T-helper 2 cell (primary cell): ENCODE data around the gene ZNF775.
A peak's percentile ranks its signal among the peaks of the same experiment; 100 is the strongest.

Experiments
- DNase-seq, 5 experiments: peaks; one replicate each; pipeline versions ENCODE4 v3.0.0 to v3.0.0-alpha.2; 2012 to 2022

The ZNF775 gene

GRCh38 chr7:150401424-150401790 lies 22.3 kb downstream of the ZNF775 start:
- DNase-seq, result no peak

DNA sequence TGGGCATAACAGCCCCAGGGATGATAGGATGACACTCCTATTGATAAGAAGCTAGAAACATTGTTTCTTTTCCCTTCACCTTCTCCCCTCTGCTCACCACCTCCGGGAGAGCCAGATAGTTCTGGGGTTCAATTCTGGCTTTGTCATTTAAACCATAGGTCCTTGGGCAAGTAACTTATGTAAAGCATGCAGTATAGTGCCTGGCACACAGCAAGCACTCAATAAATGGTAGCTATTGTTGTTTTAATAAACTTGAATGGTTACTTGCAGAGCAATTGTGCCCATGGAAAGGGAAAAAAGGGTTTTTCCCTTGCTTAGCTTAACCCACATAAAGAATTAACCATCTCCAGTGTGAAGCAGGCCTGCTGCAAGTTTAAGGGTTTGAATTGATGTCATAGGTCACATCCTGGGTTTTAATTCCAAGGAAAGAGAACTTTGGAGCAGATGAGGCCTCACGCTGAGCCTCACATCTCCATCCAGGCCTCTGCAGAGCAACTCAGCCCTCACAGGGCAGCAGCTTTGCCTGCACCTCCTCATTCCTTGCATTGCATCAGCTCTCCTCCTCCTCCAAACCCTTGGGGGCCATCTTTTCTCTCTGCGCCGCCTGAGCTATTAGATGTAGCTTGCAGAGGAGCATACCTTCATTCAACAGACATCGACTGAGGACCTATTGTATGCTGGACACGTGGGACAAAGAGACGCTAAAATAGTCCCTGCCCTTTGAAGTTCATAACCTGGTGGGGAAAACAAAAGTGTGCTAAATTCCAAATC lies 22.9 kb downstream of the ZNF775 start:
- no peak for DNase-seq

- DNase-seq, result no peak
Measured at GRCh38 chr7:150402671-150403321, 23.7 kb downstream of the ZNF775 start.

- DNase-seq, result no peak
Measured at GRCh38 chr7:150403376-150404171, 24.4 kb downstream of the ZNF775 start.

- DNase-seq, result peak in 1 of 5 experiments; percentile 18
Measured at GRCh38 chr7:150404172-150404804, 25.2 kb downstream of the ZNF775 start.

DNA sequence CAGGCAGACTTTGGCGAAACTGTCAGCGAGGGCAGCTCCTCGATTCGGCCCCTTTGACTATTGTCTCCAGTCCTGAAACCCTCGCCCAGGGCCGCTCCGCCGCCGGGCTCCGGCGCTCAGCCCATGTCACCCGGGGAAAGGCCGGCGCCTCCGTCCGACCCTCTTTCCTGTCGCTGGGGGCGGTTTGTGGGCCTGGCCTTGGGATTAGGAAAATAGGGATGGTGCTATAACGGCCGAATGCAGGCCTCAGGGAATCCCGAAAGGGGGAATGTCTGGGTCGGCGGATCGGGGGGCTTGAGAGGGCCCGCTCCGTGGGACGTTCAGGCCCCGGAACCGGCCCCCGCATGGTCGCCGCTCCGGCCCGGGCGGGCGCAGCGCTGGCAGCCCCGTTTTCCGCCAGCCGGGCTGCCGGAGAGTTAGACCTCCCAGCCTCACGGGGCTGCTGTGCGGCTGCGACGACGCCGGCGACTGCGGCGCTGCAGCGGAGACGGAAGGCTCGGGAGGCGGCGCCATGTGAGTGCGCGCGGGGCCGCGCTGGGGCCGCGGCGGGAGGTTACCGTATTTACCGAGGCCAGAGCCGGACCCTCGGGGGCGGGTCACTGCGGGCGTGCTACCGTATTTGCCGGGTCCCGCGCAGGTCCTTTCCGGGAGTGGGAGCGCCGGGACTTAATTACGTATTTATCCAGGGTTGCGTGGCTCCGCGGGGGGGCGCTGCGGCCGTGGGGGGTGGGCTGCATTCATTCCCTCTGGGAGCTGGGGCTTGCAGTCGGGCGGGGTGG lies 25.9 kb downstream of the ZNF775 start:
- peak; percentile 48 to 90 (median 66) for DNase-seq

GRCh38 chr7:150405584-150406311 lies 26.6 kb downstream of the ZNF775 start:
- peak in 1 of 5 experiments; percentile 14 for DNase-seq

DNA sequence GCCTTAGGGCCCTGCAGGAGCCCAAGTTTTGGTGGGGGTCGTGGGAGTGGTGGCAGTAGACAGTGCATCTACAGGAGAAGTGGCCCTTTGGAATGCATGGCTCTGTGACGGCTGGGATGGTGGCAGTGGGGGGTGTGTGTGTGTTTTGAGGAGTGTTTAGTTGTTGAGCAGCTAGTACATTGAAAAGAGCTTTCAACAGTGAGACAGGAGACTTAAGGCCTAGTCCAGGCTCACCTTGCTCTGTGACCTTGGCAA lies 27.1 kb downstream of the ZNF775 start:
- DNase-seq, result peak in 1 of 5 experiments; percentile 32

DNA sequence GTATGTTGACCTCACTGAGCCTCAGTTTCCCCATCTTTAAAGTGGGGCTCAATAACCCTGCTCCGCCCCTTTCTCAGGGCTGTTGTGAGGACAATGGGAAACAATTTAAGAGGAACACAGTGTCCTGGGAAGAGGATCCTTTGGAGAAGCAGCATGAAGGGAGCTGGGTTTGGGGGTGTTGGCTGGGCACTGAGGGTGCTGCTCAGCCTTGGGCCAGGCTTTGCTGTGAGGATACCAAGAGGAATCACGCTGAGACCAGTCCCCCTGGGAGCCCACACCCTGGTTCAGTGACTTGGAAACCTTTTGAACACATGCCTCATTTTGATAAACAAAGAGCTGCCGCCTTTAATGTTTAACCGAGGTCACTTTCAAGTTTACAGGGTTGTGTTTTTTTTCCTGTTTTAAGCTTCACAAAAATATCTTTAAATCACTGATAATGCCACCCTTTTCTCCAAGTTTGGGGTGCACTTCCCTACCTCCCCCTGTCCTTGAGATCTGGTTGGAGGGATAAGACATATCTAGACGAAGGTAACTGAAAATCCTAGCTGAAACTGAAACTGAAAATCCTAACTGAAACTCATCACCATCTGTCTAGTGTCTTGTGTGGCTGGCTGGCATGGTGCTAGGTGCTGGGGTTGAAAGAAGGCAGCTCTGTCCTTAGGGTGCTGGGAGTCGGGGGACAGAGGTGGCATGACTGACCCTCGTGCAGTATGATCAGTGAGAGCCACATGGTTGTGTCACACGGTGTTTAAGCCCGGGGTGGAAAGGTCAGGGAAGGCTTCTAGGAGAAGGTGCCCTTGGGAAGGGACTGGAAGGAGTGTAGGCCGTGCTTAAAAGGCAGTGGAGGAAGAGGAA lies 27.7 kb downstream of the ZNF775 start:
- peak in 2 of 5 experiments; percentile 23 to 80 for DNase-seq

DNA sequence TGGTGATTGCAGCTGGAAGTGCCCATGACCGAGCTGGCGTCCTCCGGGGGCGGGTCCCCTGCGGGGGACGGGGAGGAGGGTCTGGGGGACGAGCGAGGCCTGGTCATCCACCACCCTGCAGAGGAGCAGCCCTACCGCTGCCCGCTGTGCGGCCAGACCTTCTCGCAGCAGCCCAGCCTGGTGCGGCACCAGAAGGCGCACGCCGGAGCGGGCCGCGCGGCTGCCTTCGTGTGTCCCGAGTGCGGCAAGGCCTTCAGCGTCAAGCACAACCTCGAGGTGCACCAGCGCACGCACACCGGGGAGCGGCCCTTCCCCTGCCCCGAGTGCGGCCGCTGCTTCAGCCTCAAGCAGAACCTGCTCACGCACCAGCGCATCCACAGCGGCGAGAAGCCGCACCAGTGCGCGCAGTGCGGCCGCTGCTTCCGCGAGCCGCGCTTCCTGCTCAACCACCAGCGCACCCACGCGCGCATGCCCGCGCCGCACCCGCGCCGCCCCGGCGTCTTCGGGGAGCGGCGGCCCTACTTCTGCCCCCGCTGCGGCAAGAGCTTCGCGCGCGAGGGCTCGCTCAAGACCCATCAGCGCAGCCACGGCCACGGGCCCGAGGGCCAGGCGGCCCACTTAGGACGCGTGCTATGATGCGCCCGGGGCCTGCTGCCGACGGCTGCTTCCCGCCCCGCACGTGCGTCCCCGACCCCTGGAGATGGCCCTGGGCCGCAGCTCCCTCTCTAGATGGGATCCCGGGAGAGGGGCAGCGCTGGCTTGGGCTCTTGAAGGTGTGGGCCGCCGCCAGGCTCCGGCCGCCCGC lies 28.7 kb downstream of the ZNF775 start:
- no peak for DNase-seq

DNA sequence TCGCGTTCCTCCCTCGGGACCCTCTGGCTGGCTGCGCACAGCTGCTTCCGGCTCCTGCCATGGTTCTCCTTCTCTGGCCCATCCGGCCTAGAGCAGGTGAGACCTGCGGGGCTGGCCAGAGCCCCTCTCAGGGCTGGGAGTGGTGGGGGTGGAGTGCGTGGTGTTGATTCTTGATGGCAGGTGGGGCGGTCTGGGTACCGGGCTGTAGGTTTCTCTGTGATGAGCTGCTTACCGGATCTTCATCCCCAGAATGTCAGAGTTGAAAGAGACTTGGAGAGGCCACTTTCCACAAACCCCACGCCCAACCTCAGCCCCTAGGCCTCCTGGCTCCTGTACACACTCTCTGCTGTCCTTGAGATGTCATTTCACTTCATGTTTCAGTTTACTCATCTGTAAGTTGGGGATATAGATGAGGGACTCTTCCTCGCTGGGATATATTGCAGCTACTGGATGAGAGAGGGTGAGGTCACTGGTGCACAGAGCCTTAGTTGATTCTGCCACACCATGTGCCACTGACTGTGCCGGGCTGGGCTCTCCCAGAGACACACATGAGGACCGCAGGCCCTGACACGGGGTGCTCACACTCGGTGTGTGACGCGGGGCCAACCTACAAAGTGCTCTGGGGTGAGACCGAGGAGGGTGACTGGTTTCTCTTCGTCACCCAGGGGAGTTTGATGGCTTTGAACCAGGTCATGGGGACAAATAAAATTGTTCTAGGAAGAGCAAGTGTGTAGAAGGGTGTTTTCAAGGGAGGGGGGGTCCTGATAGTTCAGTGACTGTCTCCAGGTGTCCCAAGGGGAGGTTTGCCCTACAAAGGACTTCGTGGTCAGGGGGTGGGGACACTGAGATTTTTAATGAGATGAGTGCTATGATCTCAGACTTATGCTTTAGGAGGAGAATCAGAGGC lies 29.5 kb downstream of the ZNF775 start:
- no peak for DNase-seq

- DNase-seq, result no peak
Measured at GRCh38 chr7:150409300-150410030, 30.3 kb downstream of the ZNF775 start.

GRCh38 chr7:150410131-150410530 lies 31.0 kb downstream of the ZNF775 start:
- DNase-seq, result no peak

DNA sequence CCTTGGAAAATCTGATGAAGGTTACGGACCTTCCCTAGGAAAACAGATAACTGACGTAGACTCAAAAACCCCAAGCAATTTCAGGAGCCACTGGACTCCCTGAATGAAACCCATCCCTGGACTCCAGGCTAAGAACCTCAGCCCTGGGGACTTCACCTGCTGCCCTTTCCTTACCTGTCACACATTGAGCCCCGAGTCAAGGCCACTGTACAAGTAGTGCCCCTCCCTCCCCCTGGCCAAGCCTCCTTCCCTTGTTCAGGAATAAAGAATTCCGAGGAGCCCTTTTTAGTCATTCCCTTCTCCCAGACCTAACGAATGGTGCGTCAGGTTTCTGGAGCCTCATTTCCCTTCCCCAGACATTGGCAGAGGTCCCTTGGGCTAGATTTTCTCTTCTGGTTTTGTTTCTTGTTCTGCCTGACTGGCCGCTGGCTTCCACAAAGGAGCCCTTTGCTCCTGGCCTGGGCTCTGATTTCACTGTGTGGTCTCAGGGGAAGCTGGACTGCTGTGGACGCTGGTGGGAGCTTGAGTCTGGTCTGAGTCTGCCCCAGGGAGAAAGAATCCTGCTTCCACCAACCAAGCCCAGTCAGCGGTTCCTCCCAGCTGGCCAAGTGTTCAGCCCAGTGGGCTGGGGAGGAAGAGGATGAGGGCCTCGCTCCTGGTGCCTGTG lies 31.7 kb downstream of the ZNF775 start:
- DNase-seq, result no peak

GRCh38 chr7:150411606-150412005 lies 32.5 kb downstream of the ZNF775 start:
- no peak for DNase-seq

- no peak for DNase-seq
Measured at GRCh38 chr7:150412016-150412415, 32.9 kb downstream of the ZNF775 start.
